Testis (tissue), 3 donors: Measurements from ENCODE around the gene NFATC1. TPM values are rescaled to one million over a fixed set of nuclear protein-coding genes. Genes with fewer than 3 reads are reported as not detected.

ENCODE experiments used
- DNase-seq: peaks from one replicate; pipeline ENCODE4 v3.0.0-alpha.2; 2019
- H3K27ac ChIP-seq, 2 donors: fragments of 200-600 bp; sonication (generic); one replicate each; pipeline ENCODE4 v1.5.1; 2019
- H3K27me3 ChIP-seq: fragments of 200-600 bp; sonication (generic); one replicate; pipeline ENCODE4 v1.5.1; 2019
- H3K36me3 ChIP-seq: fragments of 200-600 bp; sonication (generic); one replicate; pipeline ENCODE4 v1.5.1; 2017; ENCODE audit warnings: low read depth; ENCODE audit errors: missing control alignments
- H3K4me1 ChIP-seq: fragments of 200-600 bp; sonication (generic); one replicate; pipeline ENCODE4 v1.5.1; 2019
- H3K4me3 ChIP-seq, 2 donors: fragments of 200-600 bp; sonication (generic); one replicate each; pipeline ENCODE4 v1.5.1; 2017 to 2019
- H3K9me3 ChIP-seq: fragments of 200-600 bp; sonication (generic); one replicate; pipeline ENCODE4 v1.5.1; 2017
- POLR2A ChIP-seq: fragments of 450-650 bp; IDR thresholded peaks from one replicate; pipeline ENCODE4 v1.6.1; 2017; ENCODE audit warnings: antibody characterized with exemption, mild to moderate bottlenecking, moderate library complexity
- WGBS, 2 donors: methylation state at CpG; one replicate each; pipeline ENCODE4 v1.1.5; 2018; 5-methylcytosine and 5-hydroxymethylcytosine counted together
- intact Hi-C: fragments of 100-400 bp; cut with DNase I; formaldehyde crosslinking; loops from one replicate; pipeline ENCODE4 v1.15.1; 2023; ENCODE audit warnings: low total_unique reads
- polyA plus RNA-seq: library from polyadenylated mRNA; stranded (reverse); fragments of 350-450 nt; fragmentation: Illumina TruSeq; extraction: RNeasy Lipid Tissue Mini Kit (QIAGEN cat#74804); gene quantifications from one replicate; pipeline ENCODE4 v1.2.3, GENCODE V29; 2014; ENCODE audit warnings: low read depth, low replicate concordance; ENCODE audit not compliant: insufficient read depth
- total RNA-seq, 2 donors: library from RNA; depleted of rRNA; stranded (reverse); fragments of >200 nt; gene quantifications; one replicate each; pipeline ENCODE4 v1.2.3, GENCODE V29; 2016
- TF ChIP-seq, protein P1 (sequence below), 3 experiments: fragments of 450-650 bp in 2 of 3; fragments of 200-600 bp in 1 of 3; sonication (generic) in 1 of 3; IDR thresholded peaks; one replicate each; pipeline ENCODE4 v1.5.1; 2016 to 2019; ENCODE audit warnings: antibody characterized with exemption in 3 of 3, mild to moderate bottlenecking in 2 of 3, moderate library complexity in 1 of 3

The NFATC1 gene
- total and polyA plus RNA-seq, 3 donors from 2014 or later: 22.2 to 28.1 (median 27.5) TPM

GRCh38 chr18:79393635-79394533 lies 1.8 kb upstream of the NFATC1 start:
- peak overlapping the region; percentile 72 to 83 for H3K27ac ChIP-seq
- H3K36me3 ChIP-seq: no peaks in the 10 kb centered on the region

DNA sequence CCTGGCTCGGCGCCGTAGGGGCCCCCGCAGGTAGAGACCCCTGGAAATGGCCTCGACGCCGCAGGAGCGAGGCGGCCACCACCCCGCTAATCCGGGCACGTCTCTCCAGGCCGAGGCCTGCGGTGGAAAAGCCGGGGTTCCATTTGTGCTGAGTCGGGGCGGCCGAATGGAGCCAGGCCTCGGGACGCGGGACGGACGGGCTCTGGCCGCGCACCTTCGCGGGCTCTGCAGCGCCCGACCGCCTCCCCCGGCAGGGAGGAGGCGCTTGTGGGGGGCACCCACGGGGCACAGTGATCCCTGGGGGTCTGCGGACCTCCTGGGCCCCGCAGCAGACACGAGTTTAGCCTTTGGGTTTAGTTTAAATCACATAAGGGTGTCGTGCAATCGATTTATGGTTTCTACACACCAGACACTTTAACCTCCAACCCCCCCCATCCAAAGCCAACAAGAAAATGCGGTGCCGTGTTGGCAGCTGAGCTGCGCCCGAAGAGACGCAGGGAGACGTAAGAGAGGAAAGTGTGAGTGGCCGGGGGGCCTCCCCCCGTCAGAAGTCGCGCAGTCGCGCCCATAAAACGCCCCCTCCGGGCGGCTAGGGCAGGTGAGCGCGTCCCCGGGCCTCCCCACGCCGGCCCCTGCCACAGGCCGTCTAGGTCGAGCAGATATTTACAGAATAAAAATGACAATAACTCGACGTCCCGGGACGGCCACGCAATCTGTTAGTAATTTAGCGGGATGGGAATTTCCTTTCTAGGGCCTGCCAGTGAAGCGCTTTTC lies 1.0 kb upstream of the NFATC1 start:
- no peak for DNase-seq
- intact Hi-C loops: no loop called here
- TF ChIP-seq, protein P1, sequence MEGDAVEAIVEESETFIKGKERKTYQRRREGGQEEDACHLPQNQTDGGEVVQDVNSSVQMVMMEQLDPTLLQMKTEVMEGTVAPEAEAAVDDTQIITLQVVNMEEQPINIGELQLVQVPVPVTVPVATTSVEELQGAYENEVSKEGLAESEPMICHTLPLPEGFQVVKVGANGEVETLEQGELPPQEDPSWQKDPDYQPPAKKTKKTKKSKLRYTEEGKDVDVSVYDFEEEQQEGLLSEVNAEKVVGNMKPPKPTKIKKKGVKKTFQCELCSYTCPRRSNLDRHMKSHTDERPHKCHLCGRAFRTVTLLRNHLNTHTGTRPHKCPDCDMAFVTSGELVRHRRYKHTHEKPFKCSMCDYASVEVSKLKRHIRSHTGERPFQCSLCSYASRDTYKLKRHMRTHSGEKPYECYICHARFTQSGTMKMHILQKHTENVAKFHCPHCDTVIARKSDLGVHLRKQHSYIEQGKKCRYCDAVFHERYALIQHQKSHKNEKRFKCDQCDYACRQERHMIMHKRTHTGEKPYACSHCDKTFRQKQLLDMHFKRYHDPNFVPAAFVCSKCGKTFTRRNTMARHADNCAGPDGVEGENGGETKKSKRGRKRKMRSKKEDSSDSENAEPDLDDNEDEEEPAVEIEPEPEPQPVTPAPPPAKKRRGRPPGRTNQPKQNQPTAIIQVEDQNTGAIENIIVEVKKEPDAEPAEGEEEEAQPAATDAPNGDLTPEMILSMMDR (IDR thresholded peaks at IDR 0.05): no peak
- no peak for TF ChIP-seq POLR2A
- Histone ChIP-seq H3K9me3 (no peaks in the 10 kb centered on the region), H3K27me3 (no peaks in the 10 kb centered on the region), H3K27ac (peak overlapping the region; percentile 72 to 83), H3K4me3 (peak overlapping the region; percentile 54 to 64), H3K4me1 (peaks cover 11% of the 10 kb centered on the region), H3K36me3 (no peaks in the 10 kb centered on the region)
- WGBS, 2 donors: 2 to 3% methylated on average over 30 to 53 of the region's 67 CpGs

More at GRCh38 chr18:79393635-79394533, 1.8 kb upstream of the NFATC1 start:
- intact Hi-C loops: no loop called here
- no peak for TF ChIP-seq POLR2A
- TF ChIP-seq, protein P1 (IDR thresholded peaks at IDR 0.05): no peak
- DNase-seq: peak; percentile 78
- Histone ChIP-seq H3K27me3 (no peaks in the 10 kb centered on the region), H3K9me3 (no peaks in the 10 kb centered on the region), H3K4me1 (peaks cover 11% of the 10 kb centered on the region), H3K4me3 (peak overlapping the region; percentile 54 to 64)
- WGBS, 2 donors: 1% methylated on average over 33 to 67 of the region's 83 CpGs

GRCh38 chr18:79395308-79395640 lies 456 bp upstream of the NFATC1 start:
- no peaks in the 10 kb centered on the region for H3K27me3 ChIP-seq
- TF ChIP-seq, protein P1 (IDR thresholded peaks at IDR 0.05): no peak
- TF ChIP-seq POLR2A: no peak
- DNase-seq: no peak
- no peaks in the 10 kb centered on the region for H3K9me3 ChIP-seq
- H3K36me3 ChIP-seq: no peaks in the 10 kb centered on the region
- WGBS, 2 donors: 1 to 2% methylated on average over 13 to 15 of the region's 34 CpGs
- intact Hi-C loops: no loop called here
- peak overlapping the region; percentile 72 to 83 for H3K27ac ChIP-seq
- H3K4me3 ChIP-seq: peak overlapping the region; percentile 54 to 64
- H3K4me1 ChIP-seq: peaks cover 11% of the 10 kb centered on the region

DNA sequence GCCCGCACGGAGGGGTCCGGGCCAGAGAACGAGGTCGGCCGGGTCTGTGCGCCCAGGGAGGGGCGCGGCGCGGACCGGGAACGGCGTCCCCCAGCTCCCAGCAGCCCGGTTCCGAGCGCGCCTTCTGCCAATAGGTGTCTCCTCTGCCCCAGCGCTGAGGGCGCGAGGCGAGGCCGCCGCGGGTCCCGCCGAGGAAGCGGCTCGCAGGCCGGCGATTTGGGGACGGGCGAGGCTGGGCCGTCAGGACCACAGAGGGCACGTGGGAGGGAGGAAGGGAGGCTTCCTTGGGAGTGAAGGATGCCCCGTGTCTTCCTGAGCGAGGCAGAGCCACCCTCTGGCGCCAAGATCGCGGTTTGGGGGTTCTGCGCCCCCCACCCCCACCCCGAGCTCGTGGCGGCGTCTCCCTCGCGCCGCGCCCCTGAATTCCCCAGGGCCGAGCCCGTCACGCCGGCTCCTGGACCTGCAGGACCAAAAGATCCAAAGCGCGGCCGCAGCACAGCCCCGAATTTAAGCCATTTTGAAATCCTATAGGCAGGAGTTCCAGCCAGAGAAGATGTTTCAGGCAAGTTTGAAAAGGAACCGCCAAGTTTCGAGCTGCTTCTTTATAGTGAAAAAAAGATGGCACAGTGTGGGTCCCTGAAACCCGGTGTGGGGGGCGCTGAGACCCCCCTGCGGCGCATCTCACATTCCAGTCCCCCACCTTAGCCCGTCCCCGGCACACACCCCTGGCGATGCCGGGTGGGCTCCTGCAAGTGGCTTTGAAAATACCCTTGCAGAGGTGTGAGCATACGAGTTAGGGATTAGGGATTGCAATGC lies 909 bp downstream of the NFATC1 start:
- Histone ChIP-seq H3K9me3 (no peaks in the 10 kb centered on the region), H3K27me3 (no peaks in the 10 kb centered on the region), H3K27ac (peak overlapping the region in 1 of 2 donors; percentile 73), H3K4me3 (peak overlapping the region; percentile 55 to 56), H3K36me3 (no peaks in the 10 kb centered on the region), H3K4me1 (peaks cover 14% of the 10 kb centered on the region)
- WGBS, 2 donors: 17 to 18% methylated on average over 32 to 33 of the region's 68 CpGs
- no peak for TF ChIP-seq POLR2A
- TF ChIP-seq, protein P1 (IDR thresholded peaks at IDR 0.05): no peak
- DNase-seq: no peak
- intact Hi-C loops: no loop called here
